Fibroblast of lung (primary cell): ENCODE data around the gene ANO7.

Experiments used
- EZH2 ChIP-seq: IDR thresholded peaks from 2 replicates; pipeline ENCODE4 v1.5.1; 2012; ENCODE audit warnings: low read length, control low read depth, mild to moderate bottlenecking; ENCODE audit errors: missing control alignments
- TF ChIP-seq, protein P1 (sequence below), 2 donors: IDR thresholded peaks in 1 of 2; conservative IDR thresholded peaks in 1 of 2; 1 replicate in 1 of 2; 2 replicates in 1 of 2; pipeline ENCODE4 v1.5.1; 2011 to 2012; ENCODE audit warnings: low read length in 2 of 2, control low read depth in 1 of 2, inconsistent platforms in 1 of 2, low read depth in 1 of 2, mild to moderate bottlenecking in 1 of 2

DNA sequence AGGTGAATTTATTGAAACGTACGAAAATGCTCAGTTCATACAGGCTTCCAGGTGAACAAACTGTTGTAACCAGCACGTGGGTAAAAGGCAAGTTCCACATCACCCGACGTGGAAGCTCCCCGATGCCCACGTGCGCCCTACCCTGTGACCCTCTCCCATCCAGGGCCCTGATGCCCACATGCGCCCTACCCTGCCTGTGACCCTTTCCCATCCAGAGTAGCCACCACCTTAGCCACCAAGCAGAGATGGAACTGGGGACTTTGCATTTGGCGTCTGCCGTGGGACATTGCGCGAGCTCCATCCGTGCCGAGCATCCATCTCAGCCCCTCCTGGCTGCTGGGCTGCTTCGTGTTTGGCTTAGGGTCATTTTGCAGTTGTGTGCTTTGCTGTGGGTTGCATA, 37.5 kb downstream of the ANO7 start:
- TF ChIP-seq, protein P1, sequence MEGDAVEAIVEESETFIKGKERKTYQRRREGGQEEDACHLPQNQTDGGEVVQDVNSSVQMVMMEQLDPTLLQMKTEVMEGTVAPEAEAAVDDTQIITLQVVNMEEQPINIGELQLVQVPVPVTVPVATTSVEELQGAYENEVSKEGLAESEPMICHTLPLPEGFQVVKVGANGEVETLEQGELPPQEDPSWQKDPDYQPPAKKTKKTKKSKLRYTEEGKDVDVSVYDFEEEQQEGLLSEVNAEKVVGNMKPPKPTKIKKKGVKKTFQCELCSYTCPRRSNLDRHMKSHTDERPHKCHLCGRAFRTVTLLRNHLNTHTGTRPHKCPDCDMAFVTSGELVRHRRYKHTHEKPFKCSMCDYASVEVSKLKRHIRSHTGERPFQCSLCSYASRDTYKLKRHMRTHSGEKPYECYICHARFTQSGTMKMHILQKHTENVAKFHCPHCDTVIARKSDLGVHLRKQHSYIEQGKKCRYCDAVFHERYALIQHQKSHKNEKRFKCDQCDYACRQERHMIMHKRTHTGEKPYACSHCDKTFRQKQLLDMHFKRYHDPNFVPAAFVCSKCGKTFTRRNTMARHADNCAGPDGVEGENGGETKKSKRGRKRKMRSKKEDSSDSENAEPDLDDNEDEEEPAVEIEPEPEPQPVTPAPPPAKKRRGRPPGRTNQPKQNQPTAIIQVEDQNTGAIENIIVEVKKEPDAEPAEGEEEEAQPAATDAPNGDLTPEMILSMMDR (conservative IDR thresholded peaks at IDR 0.05 in 1 of 2, IDR thresholded peaks at IDR 0.05 in 1 of 2; ENCODE audit: low read depth in 1 of 2, low read length in 2 of 2) = no peak
- no peak for TF ChIP-seq EZH2
